Neuronal stem cell (in vitro differentiated cells): ENCODE measurements around the gene SLC11A1.
A peak's percentile ranks its signal among the peaks of the same experiment; 100 is the strongest.

Source experiments
- DNase-seq: peaks from one replicate; pipeline ENCODE4 v3.0.0-alpha.2; 2013; ENCODE audit warnings: low spot score
- H2AFZ ChIP-seq: one replicate; pipeline ENCODE4 v1.6.1; 2013; ENCODE audit warnings: mild to moderate bottlenecking, low read length, inconsistent platforms
- H2AK5ac ChIP-seq: 2 replicates; pipeline ENCODE4 v1.6.1; 2013; ENCODE audit warnings: low read depth, mild to moderate bottlenecking, inconsistent platforms, low read length, moderate library complexity, mixed read lengths
- H2BK120ac ChIP-seq: 2 replicates; pipeline ENCODE4 v1.6.1; 2013; ENCODE audit warnings: low read depth, mild to moderate bottlenecking, inconsistent platforms, low read length, moderate library complexity, mixed read lengths
- H2BK12ac ChIP-seq: one replicate; pipeline ENCODE4 v1.6.1; 2013; ENCODE audit warnings: low read length, inconsistent platforms
- H2BK15ac ChIP-seq: 2 replicates; pipeline ENCODE4 v1.6.1; 2013; ENCODE audit warnings: mild to moderate bottlenecking, low read length, inconsistent platforms, mixed read lengths
- H2BK5ac ChIP-seq: one replicate; pipeline ENCODE4 v1.6.1; 2013; ENCODE audit warnings: inconsistent platforms, mild to moderate bottlenecking, low read length, moderate library complexity
- H3K14ac ChIP-seq: one replicate; pipeline ENCODE4 v1.6.1; 2013; ENCODE audit warnings: low read length, inconsistent platforms
- H3K18ac ChIP-seq: 2 replicates; pipeline ENCODE4 v1.6.1; 2013; ENCODE audit warnings: low read length, inconsistent platforms
- H3K23ac ChIP-seq: 2 replicates; pipeline ENCODE4 v1.6.1; 2013; ENCODE audit warnings: low read depth, mild to moderate bottlenecking, mixed read lengths, low read length, inconsistent platforms; ENCODE audit not compliant: poor library complexity
- H3K27ac ChIP-seq: replicated peaks from 3 replicates; pipeline ENCODE4 v1.5.1; 2013; ENCODE audit warnings: low read length, inconsistent platforms
- H3K27me3 ChIP-seq, 3 experiments: 2 replicates each; pipeline ENCODE4 v1.6.1; 2013; ENCODE audit warnings: low read length in 3 of 3, mild to moderate bottlenecking in 2 of 3, inconsistent platforms in 1 of 3, low read depth in 1 of 3, mixed read lengths in 1 of 3, moderate library complexity in 1 of 3; ENCODE audit not compliant: control insufficient read depth in 3 of 3, insufficient read depth in 3 of 3
- H3K36me3 ChIP-seq, 2 donors: replicated peaks in 1 of 2; 2 replicates each; pipeline ENCODE4 v1.6.1; 2013; ENCODE audit warnings: low read length in 2 of 2; ENCODE audit not compliant: control insufficient read depth in 2 of 2, insufficient read depth in 2 of 2
- H3K4ac ChIP-seq: 2 replicates; pipeline ENCODE4 v1.6.1; 2013; ENCODE audit warnings: inconsistent platforms, mild to moderate bottlenecking, low read length, moderate library complexity
- H3K4me1 ChIP-seq, 2 donors: 1 replicate in 1 of 2; 2 replicates in 1 of 2; pipeline ENCODE4 v1.6.1; 2013; ENCODE audit warnings: low read length in 2 of 2, low read depth in 1 of 2; ENCODE audit not compliant: control insufficient read depth in 2 of 2, insufficient read depth in 1 of 2
- H3K4me2 ChIP-seq: one replicate; pipeline ENCODE4 v1.6.1; 2013; ENCODE audit warnings: mild to moderate bottlenecking, low read length, inconsistent platforms; ENCODE audit not compliant: insufficient read depth, poor library complexity, severe bottlenecking
- H3K4me3 ChIP-seq, 2 donors: 2 replicates each; pipeline ENCODE4 v1.5.1; 2013; ENCODE audit warnings: low read length in 2 of 2, mild to moderate bottlenecking in 2 of 2, inconsistent platforms in 1 of 2, moderate library complexity in 1 of 2
- H3K79me1 ChIP-seq: one replicate; pipeline ENCODE4 v1.6.1; 2013; ENCODE audit warnings: low read depth, mild to moderate bottlenecking, inconsistent platforms, low read length, moderate library complexity
- H3K9ac ChIP-seq: one replicate; pipeline ENCODE4 v1.6.1; 2013; ENCODE audit warnings: mild to moderate bottlenecking, low read depth, low read length, inconsistent platforms; ENCODE audit not compliant: poor library complexity
- H3K9me3 ChIP-seq, 2 donors: replicated peaks in 1 of 2; 2 replicates each; pipeline versions ENCODE3 to v1.6.1; 2013; ENCODE audit warnings: low read length in 2 of 2, mild to moderate bottlenecking in 2 of 2, inconsistent platforms in 1 of 2, low read depth in 1 of 2, mixed read lengths in 1 of 2, moderate library complexity in 1 of 2; ENCODE audit not compliant: control insufficient read depth in 2 of 2, insufficient read depth in 1 of 2
- H4K8ac ChIP-seq: one replicate; pipeline ENCODE4 v1.6.1; 2013; ENCODE audit warnings: low read depth, mild to moderate bottlenecking, inconsistent platforms, low read length, moderate library complexity
- H4K91ac ChIP-seq: one replicate; pipeline ENCODE4 v1.6.1; 2013; ENCODE audit warnings: low read length, low read depth, mild to moderate bottlenecking, inconsistent platforms; ENCODE audit not compliant: poor library complexity
- WGBS, 2 donors: extraction: QIAGEN DNeasy Blood & Tissue Kit; methylation state at CpG; one replicate each; pipeline ENCODE4 v1.1.7; 2013; ENCODE audit warnings: missing lambda C conversion rate in 2 of 2, mixed read lengths in 1 of 2; ENCODE audit not compliant: insufficient read length in 2 of 2, insufficient replicate concordance in 1 of 2; ENCODE audit errors: extremely low coverage in 2 of 2; 5-methylcytosine and 5-hydroxymethylcytosine counted together

SLC11A1 gene

GRCh38 chr2:218394298-218395089 is 12.4 kb downstream of the SLC11A1 start:
- peaks cover 24 to 28% of the 10 kb centered on the region in 2 donors for H3K4me1 ChIP-seq
- no peak overlapping the region for H3K14ac ChIP-seq
- H3K27ac ChIP-seq: no peak overlapping the region
- peaks cover 22 to 51% (median 35%) of the 10 kb centered on the region in 3 experiments for H3K27me3 ChIP-seq
- no peak for DNase-seq
- peak overlapping the region; percentile 93 for H2BK12ac ChIP-seq
- H3K4ac ChIP-seq: no peak overlapping the region
- H4K91ac ChIP-seq: peak overlapping the region; percentile 17
- H2BK120ac ChIP-seq: peak overlapping the region; percentile 64
- peak overlapping the region; percentile 72 for H2AK5ac ChIP-seq
- no peak overlapping the region for H3K4me2 ChIP-seq
- H3K79me1 ChIP-seq: peaks cover 2% of the 10 kb centered on the region
- WGBS, 2 donors: no CpG with 5 or more reads among the region's 13 CpGs
- H2AFZ ChIP-seq: no peak overlapping the region
- H3K36me3 ChIP-seq: no peaks in the 10 kb centered on the region
- H2BK5ac ChIP-seq: no peak overlapping the region
- peak overlapping the region; percentile 75 for H2BK15ac ChIP-seq
- H3K23ac ChIP-seq: peak overlapping the region; percentile 27
- no peak overlapping the region for H4K8ac ChIP-seq
- peak overlapping the region; percentile 24 for H3K9ac ChIP-seq
- H3K9me3 ChIP-seq: peaks cover 0 to 3% of the 10 kb centered on the region in 2 donors
- peak overlapping the region; percentile 90 for H3K18ac ChIP-seq
- H3K4me3 ChIP-seq: no peak overlapping the region

GRCh38 chr2:218395090-218395444 is 13.0 kb downstream of the SLC11A1 start:
- H2AFZ ChIP-seq: no peak overlapping the region
- peak overlapping the region; percentile 27 for H3K23ac ChIP-seq
- no peak overlapping the region for H3K27ac ChIP-seq
- H3K9me3 ChIP-seq: peaks cover 0 to 3% of the 10 kb centered on the region in 2 donors
- H3K36me3 ChIP-seq: no peaks in the 10 kb centered on the region
- H2BK12ac ChIP-seq: peak overlapping the region; percentile 65
- no peak overlapping the region for H3K14ac ChIP-seq
- H3K18ac ChIP-seq: peak overlapping the region; percentile 53
- no peak for DNase-seq
- peak overlapping the region; percentile 72 for H2AK5ac ChIP-seq
- WGBS, 2 donors: no CpG with 5 or more reads among the region's 6 CpGs
- H2BK15ac ChIP-seq: peak overlapping the region; percentile 30
- H3K27me3 ChIP-seq: peaks cover 22 to 50% (median 35%) of the 10 kb centered on the region in 3 experiments
- peaks cover 24 to 28% of the 10 kb centered on the region in 2 donors for H3K4me1 ChIP-seq
- H2BK5ac ChIP-seq: no peak overlapping the region
- peak overlapping the region; percentile 64 for H2BK120ac ChIP-seq
- no peak overlapping the region for H3K4me2 ChIP-seq
- no peak overlapping the region for H4K91ac ChIP-seq
- no peak overlapping the region for H3K4ac ChIP-seq
- H3K79me1 ChIP-seq: peaks cover 2% of the 10 kb centered on the region
- H4K8ac ChIP-seq: no peak overlapping the region
- no peak overlapping the region for H3K9ac ChIP-seq
- H3K4me3 ChIP-seq: no peak overlapping the region

GRCh38 chr2:218395456-218395825 is 13.4 kb downstream of the SLC11A1 start:
- Histone ChIP-seq H3K9ac (no peak overlapping the region), H2BK5ac (no peak overlapping the region), H3K14ac (no peak overlapping the region), H3K4me3 (peak overlapping the region; percentile 71 to 76), H2AFZ (peak overlapping the region; percentile 99), H2AK5ac (no peak overlapping the region), H2BK120ac (no peak overlapping the region), H3K4ac (no peak overlapping the region), H3K36me3 (no peaks in the 10 kb centered on the region), H3K27me3 (peaks cover 22 to 47% (median 35%) of the 10 kb centered on the region in 3 experiments), H4K91ac (no peak overlapping the region), H2BK12ac (no peak overlapping the region), H3K79me1 (peaks cover 3% of the 10 kb centered on the region), H4K8ac (no peak overlapping the region), H3K18ac (peak overlapping the region; percentile 74), H2BK15ac (no peak overlapping the region), H3K9me3 (peaks cover 0 to 3% of the 10 kb centered on the region in 2 donors), H3K4me2 (peak overlapping the region; percentile 89), H3K4me1 (peaks cover 24 to 28% of the 10 kb centered on the region in 2 donors), H3K23ac (no peak overlapping the region), H3K27ac (no peak overlapping the region)
- no peak for DNase-seq
- WGBS, 2 donors: no CpG with 5 or more reads among the region's 16 CpGs

GRCh38 chr2:218395826-218396687 is 14.0 kb downstream of the SLC11A1 start:
- H2BK120ac ChIP-seq: peak overlapping the region; percentile 82
- peak overlapping the region; percentile 89 for H3K4me2 ChIP-seq
- H2BK12ac ChIP-seq: no peak overlapping the region
- peaks cover 26 to 30% of the 10 kb centered on the region in 2 donors for H3K4me1 ChIP-seq
- H4K91ac ChIP-seq: no peak overlapping the region
- H3K27me3 ChIP-seq: peaks cover 22 to 45% (median 35%) of the 10 kb centered on the region in 3 experiments
- peak overlapping the region; percentile 82 for H3K27ac ChIP-seq
- no peak overlapping the region for H3K4ac ChIP-seq
- peaks cover 6% of the 10 kb centered on the region for H3K79me1 ChIP-seq
- peak overlapping the region; percentile 99 for H2AFZ ChIP-seq
- no peaks in the 10 kb centered on the region for H3K36me3 ChIP-seq
- H3K9ac ChIP-seq: peak overlapping the region; percentile 65
- peak; percentile 95 for DNase-seq
- peak overlapping the region; percentile 71 to 81 for H3K4me3 ChIP-seq
- peak overlapping the region; percentile 68 for H4K8ac ChIP-seq
- peak overlapping the region; percentile 97 for H2BK5ac ChIP-seq
- H3K18ac ChIP-seq: peak overlapping the region; percentile 98
- peaks cover 0 to 3% of the 10 kb centered on the region in 2 donors for H3K9me3 ChIP-seq
- WGBS, 2 donors: no CpG with 5 or more reads among the region's 57 CpGs
- H3K23ac ChIP-seq: peak overlapping the region; percentile 29
- H2AK5ac ChIP-seq: no peak overlapping the region
- H3K14ac ChIP-seq: no peak overlapping the region
- H2BK15ac ChIP-seq: no peak overlapping the region
